ENCODE data around the gene SPHK1. TPM values are rescaled to one million over a fixed set of nuclear protein-coding genes. Genes with fewer than 3 reads are reported as not detected.
A peak's percentile ranks its signal among the peaks of the same experiment; 100 is the strongest.

SPHK1 gene
- total RNA-seq, 1 donor from 2014 or later: 15.2 TPM

GRCh38 chr17:76363107-76363842 lies 21.1 kb upstream of the SPHK1 start:
- peaks cover 32% of the 10 kb centered on the region for H3K4me1 Mint-ChIP-seq (ENCODE audit: unreplicated experiment)
- no peaks in the 10 kb centered on the region for H3K36me3 Mint-ChIP-seq (ENCODE audit: unreplicated experiment)
- H3K9me3 Mint-ChIP-seq (ENCODE audit: unreplicated experiment): no peaks in the 10 kb centered on the region
- no peak overlapping the region for H3K27ac Mint-ChIP-seq (ENCODE audit: unreplicated experiment)
- DNase-seq (ENCODE audit: extremely low spot score, unreplicated experiment): no peak
- H3K4me3 Mint-ChIP-seq (ENCODE audit: unreplicated experiment): no peak overlapping the region
- TF ChIP-seq, protein P1, sequence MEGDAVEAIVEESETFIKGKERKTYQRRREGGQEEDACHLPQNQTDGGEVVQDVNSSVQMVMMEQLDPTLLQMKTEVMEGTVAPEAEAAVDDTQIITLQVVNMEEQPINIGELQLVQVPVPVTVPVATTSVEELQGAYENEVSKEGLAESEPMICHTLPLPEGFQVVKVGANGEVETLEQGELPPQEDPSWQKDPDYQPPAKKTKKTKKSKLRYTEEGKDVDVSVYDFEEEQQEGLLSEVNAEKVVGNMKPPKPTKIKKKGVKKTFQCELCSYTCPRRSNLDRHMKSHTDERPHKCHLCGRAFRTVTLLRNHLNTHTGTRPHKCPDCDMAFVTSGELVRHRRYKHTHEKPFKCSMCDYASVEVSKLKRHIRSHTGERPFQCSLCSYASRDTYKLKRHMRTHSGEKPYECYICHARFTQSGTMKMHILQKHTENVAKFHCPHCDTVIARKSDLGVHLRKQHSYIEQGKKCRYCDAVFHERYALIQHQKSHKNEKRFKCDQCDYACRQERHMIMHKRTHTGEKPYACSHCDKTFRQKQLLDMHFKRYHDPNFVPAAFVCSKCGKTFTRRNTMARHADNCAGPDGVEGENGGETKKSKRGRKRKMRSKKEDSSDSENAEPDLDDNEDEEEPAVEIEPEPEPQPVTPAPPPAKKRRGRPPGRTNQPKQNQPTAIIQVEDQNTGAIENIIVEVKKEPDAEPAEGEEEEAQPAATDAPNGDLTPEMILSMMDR (IDR thresholded peaks at IDR 0.05): no peak
- H3K27me3 Mint-ChIP-seq (ENCODE audit: unreplicated experiment): no peaks in the 10 kb centered on the region

GRCh38 chr17:76365256-76365903 lies 19.0 kb upstream of the SPHK1 start:
- Mint-ChIP-seq H3K27me3 (ENCODE audit: unreplicated experiment) (no peaks in the 10 kb centered on the region), H3K4me3 (ENCODE audit: unreplicated experiment) (no peak overlapping the region), H3K4me1 (ENCODE audit: unreplicated experiment) (peaks cover 50% of the 10 kb centered on the region), H3K27ac (ENCODE audit: unreplicated experiment) (no peak overlapping the region), H3K9me3 (ENCODE audit: unreplicated experiment) (no peaks in the 10 kb centered on the region), H3K36me3 (ENCODE audit: unreplicated experiment) (no peaks in the 10 kb centered on the region)
- TF ChIP-seq, protein P1 (IDR thresholded peaks at IDR 0.05): no peak
- DNase-seq (ENCODE audit: extremely low spot score, unreplicated experiment): no peak

- no peaks in the 10 kb centered on the region for H3K27me3 Mint-ChIP-seq (ENCODE audit: unreplicated experiment)
- H3K9me3 Mint-ChIP-seq (ENCODE audit: unreplicated experiment): no peaks in the 10 kb centered on the region
- no peak for DNase-seq (ENCODE audit: extremely low spot score, unreplicated experiment)
- H3K4me3 Mint-ChIP-seq (ENCODE audit: unreplicated experiment): no peak overlapping the region
- TF ChIP-seq, protein P1 (IDR thresholded peaks at IDR 0.05): no peak
- H3K4me1 Mint-ChIP-seq (ENCODE audit: unreplicated experiment): peaks cover 52% of the 10 kb centered on the region
- H3K27ac Mint-ChIP-seq (ENCODE audit: unreplicated experiment): no peak overlapping the region
- H3K36me3 Mint-ChIP-seq (ENCODE audit: unreplicated experiment): no peaks in the 10 kb centered on the region
Observed at GRCh38 chr17:76366247-76366646, 18.2 kb upstream of the SPHK1 start.

DNA sequence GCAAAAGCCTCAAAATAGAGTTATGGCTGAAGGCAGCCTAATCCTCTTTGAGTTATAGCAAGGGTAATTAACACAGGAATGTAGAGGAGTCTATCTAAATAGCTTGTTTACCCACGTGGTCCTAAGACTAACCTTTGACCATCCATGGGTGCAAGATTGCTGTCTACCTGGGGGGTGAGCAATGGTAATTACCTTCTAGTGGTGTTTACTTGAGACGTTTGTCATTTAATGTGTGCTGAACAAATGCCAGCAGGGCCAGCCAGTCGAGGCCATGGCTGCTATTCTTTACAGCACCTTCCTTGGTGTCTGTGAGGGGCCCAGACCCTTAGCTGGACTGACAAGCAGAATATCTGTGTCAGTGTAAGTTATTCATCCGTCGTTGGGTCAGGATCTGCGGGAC lies 16.8 kb upstream of the SPHK1 start:
- no peak for DNase-seq (ENCODE audit: extremely low spot score, unreplicated experiment)
- no peaks in the 10 kb centered on the region for H3K27me3 Mint-ChIP-seq (ENCODE audit: unreplicated experiment)
- no peak overlapping the region for H3K4me3 Mint-ChIP-seq (ENCODE audit: unreplicated experiment)
- TF ChIP-seq, protein P1 (IDR thresholded peaks at IDR 0.05): no peak
- no peaks in the 10 kb centered on the region for H3K9me3 Mint-ChIP-seq (ENCODE audit: unreplicated experiment)
- H3K36me3 Mint-ChIP-seq (ENCODE audit: unreplicated experiment): no peaks in the 10 kb centered on the region
- H3K4me1 Mint-ChIP-seq (ENCODE audit: unreplicated experiment): peaks cover 44% of the 10 kb centered on the region
- H3K27ac Mint-ChIP-seq (ENCODE audit: unreplicated experiment): no peak overlapping the region

GRCh38 chr17:76368545-76368944 lies 15.9 kb upstream of the SPHK1 start:
- TF ChIP-seq, protein P1 (IDR thresholded peaks at IDR 0.05): no peak
- Mint-ChIP-seq H3K27ac (ENCODE audit: unreplicated experiment) (peak overlapping the region; percentile 80), H3K4me3 (ENCODE audit: unreplicated experiment) (peak overlapping the region; percentile 47), H3K9me3 (ENCODE audit: unreplicated experiment) (no peaks in the 10 kb centered on the region), H3K4me1 (ENCODE audit: unreplicated experiment) (peaks cover 40% of the 10 kb centered on the region), H3K36me3 (ENCODE audit: unreplicated experiment) (no peaks in the 10 kb centered on the region), H3K27me3 (ENCODE audit: unreplicated experiment) (no peaks in the 10 kb centered on the region)
- peak; percentile 88 for DNase-seq (ENCODE audit: extremely low spot score, unreplicated experiment)

All from osteocyte (in vitro differentiated cells).